Mesenchymal stem cell (in vitro differentiated cells and primary cell): ENCODE measurements around the gene SLC9A5.
A peak's percentile ranks its signal among the peaks of the same experiment; 100 is the strongest.

Source experiments
- DNase-seq: peaks from one replicate; pipeline ENCODE4 v3.0.0-alpha.2; 2013
- H2AFZ ChIP-seq: one replicate; pipeline ENCODE4 v1.6.1; 2013; ENCODE audit warnings: low read depth, mild to moderate bottlenecking, control low read depth, inconsistent platforms, low read length, moderate library complexity
- H2AK5ac ChIP-seq: 2 replicates; pipeline ENCODE4 v1.6.1; 2013; ENCODE audit warnings: low read length, moderate library complexity, mild to moderate bottlenecking, inconsistent platforms; ENCODE audit not compliant: severe bottlenecking
- H2BK120ac ChIP-seq: one replicate; pipeline ENCODE4 v1.6.1; 2013; ENCODE audit warnings: low read depth, mild to moderate bottlenecking, inconsistent platforms, low read length, moderate library complexity
- H2BK12ac ChIP-seq, 2 experiments: one replicate each; pipeline ENCODE4 v1.6.1; 2013; ENCODE audit warnings: inconsistent platforms in 2 of 2, low read length in 2 of 2, mild to moderate bottlenecking in 2 of 2, moderate library complexity in 2 of 2, control low read depth in 1 of 2
- H2BK15ac ChIP-seq: one replicate; pipeline ENCODE4 v1.6.1; 2013; ENCODE audit warnings: mild to moderate bottlenecking, low read depth, inconsistent platforms; ENCODE audit not compliant: poor library complexity, severe bottlenecking
- H2BK5ac ChIP-seq: 2 replicates; pipeline ENCODE4 v1.6.1; 2013; ENCODE audit warnings: low read depth, mild to moderate bottlenecking, low read length, control low read depth, inconsistent platforms; ENCODE audit not compliant: poor library complexity, severe bottlenecking
- H3K14ac ChIP-seq, 2 experiments: one replicate each; pipeline ENCODE4 v1.6.1; 2013; ENCODE audit warnings: inconsistent platforms in 2 of 2, low read length in 2 of 2, control low read depth in 1 of 2, mild to moderate bottlenecking in 1 of 2, moderate library complexity in 1 of 2
- H3K18ac ChIP-seq, 2 experiments: one replicate each; pipeline ENCODE4 v1.6.1; 2013; ENCODE audit warnings: inconsistent platforms in 2 of 2, low read length in 2 of 2, control low read depth in 1 of 2, low read depth in 1 of 2, mild to moderate bottlenecking in 1 of 2
- H3K23ac ChIP-seq, 2 experiments: one replicate each; pipeline ENCODE4 v1.6.1; 2013; ENCODE audit warnings: inconsistent platforms in 2 of 2, low read length in 2 of 2, mild to moderate bottlenecking in 2 of 2, moderate library complexity in 2 of 2, control low read depth in 1 of 2
- H3K27ac ChIP-seq: 2 replicates; pipeline ENCODE4 v1.5.1; 2013; ENCODE audit warnings: mild to moderate bottlenecking, moderate library complexity, low read length, control low read depth, inconsistent platforms; ENCODE audit not compliant: poor library complexity, severe bottlenecking
- H3K27me3 ChIP-seq, 2 experiments: 2 replicates each; pipeline versions ENCODE4 v1.6.1 to v1.7.0; 2013; ENCODE audit warnings: low read length in 2 of 2, mild to moderate bottlenecking in 2 of 2, moderate library complexity in 2 of 2, control low read depth in 1 of 2, inconsistent platforms in 1 of 2; ENCODE audit not compliant: control insufficient read depth in 1 of 2, insufficient read depth in 1 of 2
- H3K36me3 ChIP-seq, 2 experiments: 2 replicates each; pipeline versions ENCODE4 v1.6.1 to v1.7.0; 2013; ENCODE audit warnings: low read length in 2 of 2, control low read depth in 1 of 2, inconsistent platforms in 1 of 2, low read depth in 1 of 2, mild to moderate bottlenecking in 1 of 2; ENCODE audit not compliant: insufficient read depth in 2 of 2, control insufficient read depth in 1 of 2
- H3K4ac ChIP-seq, 2 experiments: one replicate each; pipeline ENCODE4 v1.6.1; 2013; ENCODE audit warnings: inconsistent platforms in 2 of 2, low read length in 2 of 2, mild to moderate bottlenecking in 2 of 2, moderate library complexity in 2 of 2, control low read depth in 1 of 2, low read depth in 1 of 2
- H3K4me1 ChIP-seq: 2 replicates; pipeline ENCODE4 v1.6.1; 2013; ENCODE audit warnings: low read depth, low read length, control low read depth; ENCODE audit not compliant: control insufficient read depth, insufficient read depth
- H3K4me2 ChIP-seq: 2 replicates; pipeline ENCODE4 v1.6.1; 2013; ENCODE audit warnings: low read length, mild to moderate bottlenecking, inconsistent platforms; ENCODE audit not compliant: poor library complexity, severe bottlenecking
- H3K4me3 ChIP-seq, 2 experiments: 2 replicates each; pipeline versions ENCODE4 v1.5.1 to v1.7.0; 2013; ENCODE audit warnings: low read length in 2 of 2, mild to moderate bottlenecking in 2 of 2, control low read depth in 1 of 2, low read depth in 1 of 2; ENCODE audit not compliant: insufficient read depth in 1 of 2
- H3K79me1 ChIP-seq: replicated peaks from 2 replicates; pipeline ENCODE4 v1.6.1; 2013; ENCODE audit warnings: mild to moderate bottlenecking, control low read depth, low read length, inconsistent platforms; ENCODE audit not compliant: poor library complexity, severe bottlenecking
- H3K9ac ChIP-seq: 2 replicates; pipeline ENCODE4 v1.7.0; 2013; ENCODE audit warnings: mild to moderate bottlenecking, low read length, moderate library complexity
- H3K9me3 ChIP-seq: 2 replicates; pipeline ENCODE4 v1.7.0; 2013; ENCODE audit warnings: mild to moderate bottlenecking, low read length; ENCODE audit not compliant: control insufficient read depth
- H4K8ac ChIP-seq: one replicate; pipeline ENCODE4 v1.6.1; 2013; ENCODE audit warnings: inconsistent platforms, mild to moderate bottlenecking, low read length, moderate library complexity
- H4K91ac ChIP-seq: one replicate; pipeline ENCODE4 v1.6.1; 2013; ENCODE audit warnings: mild to moderate bottlenecking, low read length, inconsistent platforms
- WGBS: methylation state at CpG from one replicate; pipeline ENCODE4 v1.1.7; 2013; ENCODE audit warnings: mixed read lengths; 5-methylcytosine and 5-hydroxymethylcytosine counted together

The SLC9A5 gene

DNA sequence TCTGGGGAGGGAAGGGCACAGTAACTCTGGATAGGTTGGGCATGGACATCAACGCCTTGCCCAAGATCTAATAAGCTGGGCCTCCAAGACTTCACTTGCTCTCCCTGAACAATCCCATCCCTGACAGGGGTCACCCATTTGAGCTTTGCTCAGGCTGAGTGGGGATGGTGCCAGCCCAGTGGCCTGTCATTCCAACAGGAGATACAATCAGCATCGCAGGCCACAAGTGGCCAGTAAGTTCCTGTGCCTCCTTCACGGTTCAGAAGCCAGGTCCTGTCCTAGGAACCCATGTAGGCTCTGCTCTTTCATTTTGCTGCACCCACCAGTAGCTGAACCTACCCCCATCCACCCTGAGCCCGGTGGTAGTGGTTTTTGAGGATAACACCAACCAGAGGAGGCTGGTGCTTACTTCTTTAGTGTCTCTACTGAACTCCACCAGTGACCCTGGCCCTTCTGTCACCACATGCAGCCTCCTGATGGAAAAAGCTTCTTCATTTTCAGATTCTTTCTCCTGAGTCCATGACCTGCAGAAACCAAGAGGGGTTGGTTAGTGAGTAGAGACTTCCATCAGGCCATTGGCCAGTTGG lies 45.5 kb downstream of the SLC9A5 start:
- Histone ChIP-seq H2BK120ac (no peak overlapping the region), H2BK12ac (no peak overlapping the region), H4K8ac (no peak overlapping the region), H3K79me1 (no peaks in the 10 kb centered on the region), H4K91ac (no peak overlapping the region), H3K18ac (no peak overlapping the region), H2AFZ (no peak overlapping the region), H3K23ac (peak overlapping the region in 1 of 2 experiments; percentile 29), H3K14ac (no peak overlapping the region), H2BK5ac (no peak overlapping the region), H3K27me3 (peaks cover 0 to 45% of the 10 kb centered on the region in 2 experiments), H3K4me2 (no peak overlapping the region), H3K4me1 (peaks cover 2% of the 10 kb centered on the region), H2BK15ac (no peak overlapping the region), H3K27ac (no peak overlapping the region), H3K4ac (no peak overlapping the region), H3K36me3 (peaks cover 0 to 29% of the 10 kb centered on the region in 2 experiments), H3K9ac (no peak overlapping the region), H3K4me3 (no peak overlapping the region), H2AK5ac (no peak overlapping the region), H3K9me3 (no peaks in the 10 kb centered on the region)
- DNase-seq: no peak
- WGBS: 92% methylated on average over 3 of the region's 4 CpGs

DNA sequence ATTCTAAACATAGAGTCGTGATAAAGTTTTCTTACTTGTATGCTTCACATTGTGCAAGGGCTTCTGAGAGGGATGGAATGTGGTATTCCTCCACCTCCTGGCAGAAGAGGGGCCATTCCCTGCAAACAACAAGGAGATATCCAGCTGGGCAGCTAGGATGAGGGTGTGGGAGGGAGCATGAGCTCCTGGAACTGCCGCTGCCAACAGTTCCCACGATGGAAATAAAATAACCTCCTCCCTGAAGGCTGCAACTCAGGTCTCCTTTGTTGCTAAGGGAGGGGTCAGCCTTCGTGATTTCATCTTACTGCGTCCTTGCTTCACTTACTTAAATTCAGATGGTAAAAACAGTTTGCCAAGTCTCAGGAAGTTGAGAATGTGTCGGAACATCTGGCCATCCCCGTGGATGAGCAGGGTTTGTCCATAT lies 46.2 kb downstream of the SLC9A5 start:
- Histone ChIP-seq H3K79me1 (no peaks in the 10 kb centered on the region), H3K27me3 (peaks cover 0 to 48% of the 10 kb centered on the region in 2 experiments), H2BK15ac (no peak overlapping the region), H2BK5ac (no peak overlapping the region), H3K9ac (no peak overlapping the region), H3K18ac (peak overlapping the region in 1 of 2 experiments; percentile 37), H3K27ac (no peak overlapping the region), H4K91ac (no peak overlapping the region), H3K36me3 (peaks cover 0 to 23% of the 10 kb centered on the region in 2 experiments), H2AK5ac (no peak overlapping the region), H2AFZ (no peak overlapping the region), H2BK120ac (no peak overlapping the region), H4K8ac (no peak overlapping the region), H3K23ac (no peak overlapping the region), H3K4ac (no peak overlapping the region), H2BK12ac (peak overlapping the region in 1 of 2 experiments; percentile 2), H3K4me1 (peaks cover 2% of the 10 kb centered on the region), H3K14ac (no peak overlapping the region), H3K4me3 (no peak overlapping the region), H3K4me2 (no peak overlapping the region), H3K9me3 (no peaks in the 10 kb centered on the region)
- DNase-seq: peak; percentile 37
- WGBS: 82% methylated on average over 7 of the region's 7 CpGs

DNA sequence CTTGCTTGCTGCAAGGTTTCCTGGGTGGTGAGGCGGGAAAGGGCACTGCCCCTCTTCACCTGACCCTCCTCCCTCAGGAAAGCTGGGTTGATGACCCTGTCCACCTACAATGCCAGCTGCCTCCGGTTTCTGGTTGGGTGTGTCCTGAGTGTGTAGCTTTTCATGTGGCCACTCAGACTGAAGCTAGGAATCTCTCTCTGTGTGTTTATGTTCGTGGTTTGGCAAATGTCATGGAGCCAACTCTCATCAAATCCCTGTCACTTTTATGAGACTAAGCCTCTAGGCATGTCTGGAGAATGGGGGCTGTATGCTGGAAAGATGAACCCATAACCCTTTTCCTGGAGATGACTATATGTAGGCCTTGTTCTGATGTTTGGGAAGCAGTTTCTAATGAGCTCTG lies 47.6 kb downstream of the SLC9A5 start:
- Histone ChIP-seq H2BK12ac (peak overlapping the region in 1 of 2 experiments; percentile 69), H3K36me3 (peaks cover 0 to 11% of the 10 kb centered on the region in 2 experiments), H4K8ac (peak overlapping the region; percentile 5), H2BK120ac (no peak overlapping the region), H3K79me1 (no peaks in the 10 kb centered on the region), H2BK5ac (no peak overlapping the region), H3K23ac (no peak overlapping the region), H4K91ac (peak overlapping the region; percentile 56), H2AFZ (no peak overlapping the region), H3K4me2 (no peak overlapping the region), H3K4me1 (peaks cover 2% of the 10 kb centered on the region), H3K18ac (no peak overlapping the region), H3K27me3 (peaks cover 0 to 53% of the 10 kb centered on the region in 2 experiments), H2AK5ac (no peak overlapping the region), H3K4ac (no peak overlapping the region), H3K9ac (no peak overlapping the region), H3K14ac (no peak overlapping the region), H3K9me3 (no peaks in the 10 kb centered on the region), H3K4me3 (no peak overlapping the region), H2BK15ac (no peak overlapping the region), H3K27ac (no peak overlapping the region)
- 0% methylated on average over 1 of the region's 3 CpGs for WGBS
- DNase-seq: peak; percentile 80

DNA sequence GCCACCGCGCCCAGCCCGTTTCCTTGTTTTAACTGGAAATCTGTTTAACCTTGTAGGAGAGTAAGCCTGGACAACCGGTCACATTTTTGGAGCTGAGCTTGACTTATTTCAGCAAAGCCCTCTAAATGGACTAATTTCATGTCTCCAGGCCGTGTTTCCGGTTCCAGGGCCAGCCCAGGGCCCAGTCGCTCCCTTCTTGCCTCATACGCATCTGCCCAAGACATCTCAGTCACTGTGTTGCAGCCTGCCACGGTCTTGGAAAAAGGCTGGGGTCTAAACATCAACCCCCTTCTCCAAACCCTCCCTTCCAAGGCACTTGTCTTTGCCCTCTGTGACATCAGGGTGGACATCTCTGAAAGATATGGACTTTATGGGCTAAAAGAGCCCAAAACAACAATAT lies 49.5 kb downstream of the SLC9A5 start:
- peaks cover 4% of the 10 kb centered on the region for H3K4me1 ChIP-seq
- H2BK12ac ChIP-seq: peak overlapping the region in 1 of 2 experiments; percentile 37
- no peaks in the 10 kb centered on the region for H3K36me3 ChIP-seq
- no peak overlapping the region for H2AK5ac ChIP-seq
- no peak overlapping the region for H4K91ac ChIP-seq
- no peak overlapping the region for H3K14ac ChIP-seq
- H3K23ac ChIP-seq: no peak overlapping the region
- no peak overlapping the region for H3K9ac ChIP-seq
- H3K9me3 ChIP-seq: no peaks in the 10 kb centered on the region
- H3K79me1 ChIP-seq: no peaks in the 10 kb centered on the region
- H2BK5ac ChIP-seq: no peak overlapping the region
- H3K27me3 ChIP-seq: peaks cover 0 to 42% of the 10 kb centered on the region in 2 experiments
- H2BK120ac ChIP-seq: no peak overlapping the region
- no peak overlapping the region for H2BK15ac ChIP-seq
- WGBS: 97% methylated on average over 8 of the region's 9 CpGs
- H2AFZ ChIP-seq: no peak overlapping the region
- no peak overlapping the region for H4K8ac ChIP-seq
- H3K4me2 ChIP-seq: no peak overlapping the region
- DNase-seq: no peak
- H3K4me3 ChIP-seq: no peak overlapping the region
- no peak overlapping the region for H3K27ac ChIP-seq
- no peak overlapping the region for H3K4ac ChIP-seq
- peak overlapping the region in 1 of 2 experiments; percentile 55 for H3K18ac ChIP-seq
